GM18511 (cell line): ENCODE data around the gene PACC1.
"Not testable (repeated sequence)": the region's sequence is repeated elsewhere in the genome, so short reads cannot be mapped to it uniquely, and the experiment has no call there.

ENCODE experiments used
- ATAC-seq: cut with Tn5 transposase; IDR thresholded peaks from one replicate; pipeline ENCODE4 v1.9.1; 2021; ENCODE audit warnings: mild to moderate bottlenecking, moderate library complexity; ENCODE audit not compliant: unreplicated experiment

Gene PACC1

DNA sequence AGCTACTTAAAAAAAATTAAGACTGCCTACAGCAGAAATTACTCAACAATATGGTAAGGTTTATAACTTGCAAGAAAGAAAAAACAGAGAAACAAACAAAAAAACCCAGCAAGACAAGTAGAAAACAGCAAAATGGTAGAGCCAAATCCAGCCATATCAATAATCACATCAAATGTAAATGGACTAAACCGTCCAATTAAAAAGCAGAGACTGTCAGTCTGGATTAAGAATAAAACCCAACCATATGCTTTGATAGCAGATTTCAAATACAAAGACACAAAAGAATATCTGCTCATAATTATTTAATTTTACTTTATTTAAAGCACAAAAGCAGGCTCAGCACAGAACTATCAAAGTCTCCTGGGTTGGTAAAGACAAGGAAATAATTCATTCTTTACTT is 17.5 kb downstream of the PACC1 start:
- ATAC-seq, result no peak

DNA sequence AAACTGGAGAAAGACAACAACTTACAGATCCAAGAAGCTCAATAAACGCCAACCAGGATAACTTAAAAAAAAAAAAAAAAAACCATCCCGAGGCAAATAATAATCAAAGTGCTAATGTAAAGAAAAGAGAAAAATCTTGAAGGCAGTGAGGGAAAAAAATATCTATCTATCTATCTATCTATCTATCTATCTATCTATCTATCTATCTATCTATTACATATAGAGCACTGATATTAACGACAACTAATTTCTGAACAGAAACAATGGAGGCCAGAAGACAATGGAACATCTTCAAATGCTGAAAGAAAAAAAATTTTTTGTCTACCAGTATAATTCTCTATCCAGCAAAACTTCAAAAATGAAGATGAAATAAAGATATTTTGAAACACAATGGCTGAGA is 18.0 kb downstream of the PACC1 start:
- no peak for ATAC-seq

DNA sequence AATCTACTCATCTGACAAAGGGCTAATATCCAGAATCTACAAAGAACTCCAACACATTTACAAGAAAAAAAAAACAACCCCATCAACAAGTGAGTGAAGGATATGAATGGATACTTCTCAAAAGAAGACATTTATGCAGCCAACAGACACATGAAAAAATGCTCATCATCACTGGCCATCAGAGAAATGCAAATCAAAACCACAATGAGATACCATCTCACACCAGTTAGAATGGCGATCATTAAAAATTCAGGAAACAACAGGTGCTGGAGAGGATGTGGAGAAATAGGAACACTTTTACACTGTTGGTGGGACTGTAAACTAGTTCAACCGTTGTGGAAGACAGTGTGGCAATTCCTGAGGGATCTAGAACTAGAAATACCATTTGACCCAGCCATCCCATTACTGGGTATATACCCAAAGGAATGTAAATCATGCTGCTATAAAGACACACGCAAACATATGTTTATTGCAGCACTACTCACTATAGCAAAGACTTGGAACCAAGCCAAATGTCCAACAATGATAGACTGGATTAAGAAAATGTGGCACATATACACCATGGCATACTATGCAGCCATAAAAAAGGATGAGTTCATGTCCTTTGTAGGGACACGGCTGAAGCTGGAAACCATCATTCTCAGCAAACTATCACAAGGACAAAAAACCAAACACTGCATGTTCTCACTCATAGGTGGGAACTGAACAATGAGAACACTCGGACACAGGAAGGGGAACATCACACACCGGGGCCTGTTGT is 18.8 kb downstream of the PACC1 start:
- not testable (repeated sequence) for ATAC-seq

DNA sequence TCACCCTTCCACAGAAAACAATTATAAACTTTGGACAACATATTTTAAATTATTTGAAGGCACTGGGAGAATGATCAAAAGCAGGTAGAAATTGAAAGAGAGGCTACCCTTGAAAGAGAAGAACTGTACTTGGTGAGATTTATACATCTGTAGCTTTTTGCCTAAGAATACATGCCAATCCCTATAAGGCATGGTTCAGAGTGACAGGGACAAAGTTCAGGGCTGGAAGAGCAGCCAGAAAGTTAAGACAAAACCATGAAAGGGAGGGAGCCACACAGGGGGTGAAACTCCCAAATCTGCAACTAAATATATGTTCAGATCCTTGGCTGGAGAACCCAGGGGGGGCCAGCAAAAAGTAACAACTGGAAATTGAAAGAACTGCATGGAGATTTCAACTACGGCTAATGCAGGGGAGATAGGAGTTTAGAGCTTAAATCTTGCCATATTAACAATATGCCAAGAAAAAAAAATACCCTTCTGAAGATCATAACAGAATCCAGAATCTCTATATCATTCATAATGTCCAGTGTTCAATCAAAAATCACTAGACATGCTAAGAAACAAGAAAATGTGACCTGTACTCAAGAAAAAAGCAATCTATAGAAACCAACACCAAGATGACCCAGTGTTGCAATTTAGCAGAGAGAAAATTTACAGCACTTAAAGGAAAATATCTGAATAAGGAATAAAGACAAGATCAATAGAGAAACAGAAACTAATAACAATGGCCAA is 25.5 kb downstream of the PACC1 start:
- no peak for ATAC-seq

DNA sequence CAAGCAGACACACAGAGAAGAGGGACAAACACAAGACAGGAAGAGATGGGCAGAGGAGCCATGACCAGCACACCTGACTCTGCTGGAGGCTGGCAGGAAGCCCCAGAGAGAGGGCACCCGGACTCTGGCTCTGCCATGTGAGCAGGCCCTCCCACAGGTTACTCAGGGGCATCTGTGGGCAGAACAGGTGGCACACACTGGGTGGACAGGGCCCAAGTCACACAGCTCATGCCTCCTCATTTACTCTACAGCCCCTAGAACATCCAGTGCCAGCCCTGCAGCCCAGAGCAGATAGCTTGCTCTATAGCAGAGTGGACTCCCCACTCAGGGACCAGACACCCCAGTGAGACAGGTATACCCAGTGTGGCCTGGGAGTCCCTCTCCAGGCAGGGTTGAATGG is 28.7 kb downstream of the PACC1 start:
- ATAC-seq, result no peak

DNA sequence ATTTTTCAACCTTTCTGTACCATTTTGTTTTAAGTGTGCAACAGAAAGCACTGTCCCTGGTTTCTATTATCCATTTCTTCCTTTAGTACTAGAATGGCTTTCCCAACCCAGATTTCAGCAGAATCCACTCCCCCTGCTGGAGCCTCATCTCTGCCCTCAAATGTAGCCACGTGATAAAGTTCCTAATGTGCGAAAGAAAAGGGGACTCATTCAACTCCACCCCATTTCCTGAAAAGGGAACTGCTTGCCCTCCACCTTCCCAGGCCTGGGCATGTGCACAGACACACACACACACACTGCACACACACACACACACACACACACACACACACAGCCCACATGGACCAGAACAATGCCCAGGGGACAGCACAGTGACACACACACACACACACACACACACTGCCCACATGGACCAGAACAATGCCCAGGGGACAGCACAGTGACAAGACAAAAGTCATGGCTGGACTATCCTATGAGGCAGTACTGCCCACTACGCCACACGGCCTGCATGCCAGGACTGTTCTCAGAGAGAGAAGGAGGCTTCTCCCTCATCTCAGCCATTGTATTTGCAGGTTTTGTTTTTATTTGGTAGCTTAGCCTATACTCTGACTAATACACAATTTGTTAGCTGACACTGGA is 33.2 kb downstream of the PACC1 start:
- ATAC-seq, result no peak

DNA sequence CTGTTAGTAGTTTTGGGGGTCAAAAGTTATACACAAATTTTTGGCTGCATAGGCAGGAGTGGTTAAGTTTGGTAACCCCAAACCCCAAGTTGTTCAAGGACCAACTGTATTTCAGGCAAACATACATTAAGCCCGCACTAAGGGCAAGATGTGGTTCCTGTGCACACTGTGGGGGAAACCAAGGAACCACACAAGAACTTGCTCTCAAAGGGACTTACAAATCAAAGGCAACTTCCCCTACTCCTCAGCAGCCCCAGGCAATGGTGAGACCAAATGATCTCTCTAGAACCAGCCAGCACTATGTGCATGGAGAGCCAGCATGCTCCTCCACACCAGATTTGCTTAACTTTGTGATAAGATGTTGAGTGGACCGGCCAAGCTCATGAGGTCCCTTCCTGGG is 35.3 kb downstream of the PACC1 start:
- no peak for ATAC-seq

DNA sequence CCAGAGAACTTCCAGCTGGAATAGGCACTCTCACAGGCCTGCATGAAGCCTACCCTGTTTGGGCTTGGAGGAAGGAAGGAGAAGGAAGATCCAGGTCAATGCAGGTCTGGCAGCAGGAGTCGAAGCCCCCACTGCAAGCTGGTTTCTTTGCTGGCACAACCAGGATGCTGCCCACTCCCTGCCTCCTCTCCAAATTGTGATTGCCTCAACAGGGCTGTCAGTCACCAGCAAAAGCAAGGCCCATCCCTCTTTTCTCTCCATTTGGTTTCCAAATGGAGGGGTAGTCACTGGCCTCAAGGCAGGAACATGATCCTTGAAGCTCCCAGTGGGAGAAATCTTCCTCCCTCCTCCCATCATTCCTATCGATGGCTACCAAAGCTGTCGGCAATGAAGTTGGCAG is 37.0 kb downstream of the PACC1 start:
- no peak for ATAC-seq

DNA sequence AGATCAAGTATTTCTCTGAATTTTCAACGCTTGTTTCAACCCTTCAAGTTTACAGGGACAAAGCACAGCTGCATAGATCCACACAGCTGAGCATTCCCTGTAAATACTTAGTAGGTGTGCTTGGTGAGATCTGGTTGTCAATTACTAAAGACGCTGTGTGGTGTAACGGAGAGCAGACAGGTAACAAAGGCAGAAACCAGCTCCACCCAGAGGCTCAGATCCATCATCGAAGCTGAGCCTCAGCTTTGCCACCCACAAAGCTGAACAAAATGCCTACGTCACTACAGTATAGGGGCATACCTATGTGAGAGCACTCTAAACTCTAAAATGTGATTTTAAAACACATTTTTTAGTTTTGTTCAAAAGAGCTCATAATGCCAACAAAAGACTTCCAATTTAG is 38.7 kb downstream of the PACC1 start:
- ATAC-seq, result no peak

DNA sequence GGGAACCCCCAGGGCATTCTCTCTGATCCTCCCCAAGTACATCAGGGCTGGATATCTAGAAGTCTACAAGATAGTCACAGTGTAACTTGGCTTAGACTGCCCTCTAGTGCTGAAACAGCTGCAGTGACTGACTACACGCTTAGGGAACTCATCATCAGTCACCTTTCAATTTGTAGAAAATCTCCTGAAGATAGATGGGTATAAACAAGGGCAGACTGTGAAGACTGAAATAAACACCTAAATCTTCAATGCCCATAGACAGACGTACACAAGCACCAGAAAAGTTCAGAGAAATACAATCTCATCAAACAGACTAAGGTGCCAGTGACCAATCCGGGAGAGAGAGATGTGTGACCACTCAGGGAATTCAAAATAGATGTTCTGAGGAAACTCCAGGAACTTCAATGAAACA is 46.6 kb downstream of the PACC1 start:
- peak; percentile 75 for ATAC-seq

DNA sequence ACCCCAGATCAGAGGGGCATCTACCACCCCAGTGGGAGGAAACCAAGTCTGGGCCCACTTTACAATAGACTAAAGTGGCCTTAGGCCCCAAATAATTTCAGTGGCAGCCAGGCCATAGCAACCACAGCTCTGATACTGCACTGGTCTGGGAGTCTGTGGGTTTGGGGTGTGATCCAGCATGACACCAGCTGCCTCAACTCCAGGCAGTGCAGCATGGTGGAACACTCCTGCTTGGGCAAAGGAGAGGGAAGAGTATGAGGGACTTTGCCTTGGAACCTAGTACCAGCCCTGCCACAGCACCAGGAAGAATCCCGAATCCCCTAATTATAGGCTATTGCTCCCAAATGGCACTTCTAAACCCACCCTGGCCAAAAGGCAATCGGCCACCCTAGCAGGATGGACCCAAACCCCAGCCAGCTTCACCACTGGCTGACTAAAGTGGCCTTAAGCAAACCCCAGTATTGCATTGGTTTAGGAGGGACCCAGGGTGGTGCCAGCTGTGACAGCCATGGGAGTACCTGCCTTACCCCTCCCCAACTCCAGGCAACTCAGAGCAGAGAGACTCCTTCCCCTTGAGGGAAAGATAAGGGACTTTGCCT is 47.1 kb downstream of the PACC1 start:
- ATAC-seq, result no peak

DNA sequence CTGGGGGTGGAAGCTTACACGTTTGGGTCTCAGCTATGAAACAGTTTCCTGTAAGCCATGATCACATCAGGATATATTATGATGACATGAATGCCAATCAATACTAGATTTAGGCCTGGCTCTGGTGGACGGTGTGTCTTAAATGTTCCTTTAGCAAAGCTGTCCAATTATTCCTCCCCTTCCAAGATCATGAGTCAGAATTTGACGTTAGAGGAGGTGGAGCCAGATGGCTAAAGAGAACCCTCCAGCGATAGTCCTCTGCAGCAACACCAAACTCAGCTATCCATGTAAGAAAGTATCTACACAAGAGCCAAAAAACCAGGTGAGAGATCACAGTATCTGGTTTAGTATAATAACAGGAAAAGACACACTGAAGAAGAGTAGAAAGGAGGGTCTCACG is 47.8 kb downstream of the PACC1 start:
- ATAC-seq, result no peak

DNA sequence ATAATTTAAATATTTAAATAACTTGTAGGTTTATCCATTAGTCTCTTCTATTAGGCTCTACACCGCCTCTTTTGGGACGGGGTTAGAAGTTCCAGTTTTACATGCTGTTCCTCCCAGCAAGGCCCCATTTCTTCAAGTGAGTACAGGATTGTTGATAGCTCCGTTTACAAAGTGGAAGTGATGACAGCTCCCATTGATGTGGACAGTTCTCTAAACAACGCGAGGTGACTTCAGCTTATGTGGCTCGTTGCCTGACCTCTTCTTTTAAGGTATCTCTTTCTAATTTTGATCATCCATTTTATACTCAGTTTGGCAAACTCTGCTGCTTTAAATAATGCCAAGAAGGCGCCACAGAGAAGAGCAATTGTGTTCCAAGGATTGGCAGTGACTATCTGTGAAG is 49.7 kb downstream of the PACC1 start:
- ATAC-seq, result no peak

DNA sequence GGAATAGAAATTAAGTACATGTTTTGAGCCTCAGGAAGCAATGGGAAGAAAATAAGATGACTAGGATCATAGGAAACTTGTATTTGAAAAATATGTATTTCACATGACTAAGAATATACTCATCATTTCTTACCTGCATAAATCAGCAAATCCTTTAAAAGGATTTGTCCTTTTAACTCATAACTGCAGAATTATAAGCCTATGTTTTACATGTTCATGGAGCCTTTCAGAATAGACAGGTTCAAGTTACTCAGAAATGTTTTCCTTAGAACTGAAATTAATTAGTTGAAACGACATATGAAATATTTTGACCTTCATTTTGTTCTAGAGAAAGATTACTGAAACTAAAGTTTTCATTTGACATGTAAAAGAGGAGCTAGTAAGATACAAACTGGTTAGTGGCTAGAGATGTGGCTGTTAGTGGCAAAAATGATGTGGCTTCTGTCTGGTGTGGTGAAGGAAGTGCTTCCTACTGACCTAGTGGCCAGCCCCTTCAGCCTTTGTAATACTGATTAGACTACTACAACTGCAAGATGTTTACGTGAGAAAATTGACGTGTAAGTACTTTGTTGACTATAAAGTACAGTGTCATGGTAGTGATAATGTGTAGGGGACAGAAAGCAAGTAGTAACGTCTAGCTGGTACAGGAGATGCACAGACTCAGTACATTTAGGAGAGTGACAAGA is 54.7 kb downstream of the PACC1 start:
- ATAC-seq, result no peak

DNA sequence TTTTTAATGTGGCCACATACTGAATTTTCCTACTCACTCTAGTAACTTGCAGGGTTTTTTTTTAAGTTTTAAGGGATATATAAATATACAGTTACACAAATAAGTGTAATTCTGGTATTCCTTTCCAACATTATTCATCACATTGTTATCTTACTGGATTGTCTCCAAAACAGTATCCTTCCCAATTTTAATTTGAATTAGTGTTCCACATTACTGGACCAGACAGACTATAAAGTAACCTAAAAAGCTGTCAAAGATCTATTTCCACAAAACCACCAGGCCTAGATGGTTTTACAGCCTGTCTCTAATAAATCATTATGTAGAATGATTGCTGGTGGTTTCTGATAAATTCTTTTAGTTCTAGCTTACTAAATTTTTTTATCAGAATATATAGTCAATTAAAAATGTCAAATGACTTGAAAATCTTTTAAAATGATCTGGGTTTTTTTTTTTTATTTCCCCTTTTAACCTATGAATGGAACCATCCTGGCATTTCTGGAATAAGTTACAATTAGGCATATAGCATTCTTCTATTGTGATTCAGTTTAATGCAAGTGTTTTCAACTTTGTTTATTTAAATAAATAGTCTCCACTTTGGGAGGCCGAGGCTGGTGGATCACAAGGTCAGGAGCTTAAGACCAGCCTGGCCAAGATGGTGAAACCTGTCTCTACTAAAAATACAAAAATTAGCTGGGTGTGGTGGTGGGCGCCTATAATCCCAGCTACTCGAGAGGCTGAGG is 59.3 kb downstream of the PACC1 start:
- no peak for ATAC-seq

DNA sequence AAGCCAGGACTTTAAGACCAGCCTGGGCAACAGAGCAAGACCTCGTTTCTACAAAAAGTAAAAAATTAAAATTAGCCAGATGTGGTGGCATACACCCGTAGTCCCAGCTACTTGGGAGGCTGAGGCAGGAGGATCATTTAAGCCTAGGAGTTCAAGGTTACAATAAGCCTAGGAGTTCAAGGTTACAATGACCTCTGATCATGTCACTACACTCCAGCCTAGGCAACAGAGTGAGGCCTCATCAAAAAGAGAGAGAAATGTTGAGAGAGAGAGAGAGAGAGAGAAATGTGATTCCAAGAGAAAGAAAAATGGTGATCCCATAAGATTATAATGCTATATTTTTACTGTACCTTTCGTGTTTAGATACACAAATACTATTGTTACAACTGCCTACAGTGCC is 60.2 kb downstream of the PACC1 start:
- ATAC-seq, result no peak

DNA sequence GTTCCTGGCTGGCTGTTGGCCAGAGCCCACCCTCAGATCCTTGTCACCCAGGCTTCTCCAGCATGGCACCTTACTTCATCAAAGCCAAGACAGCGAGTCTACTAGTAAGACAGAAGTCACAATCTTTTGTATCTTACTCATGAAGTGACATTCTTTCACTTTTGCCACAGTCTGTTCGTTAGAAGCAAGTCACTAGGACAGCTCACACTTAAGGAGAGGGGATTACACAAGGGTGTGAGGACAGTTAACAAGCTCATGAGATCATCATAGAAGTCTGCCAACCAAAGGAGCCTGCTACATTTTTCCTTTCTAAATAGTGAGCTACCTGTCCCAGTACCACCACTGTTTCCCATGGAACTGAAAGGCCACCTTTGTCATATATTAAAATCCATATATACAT is 61.5 kb downstream of the PACC1 start:
- ATAC-seq, result no peak

DNA sequence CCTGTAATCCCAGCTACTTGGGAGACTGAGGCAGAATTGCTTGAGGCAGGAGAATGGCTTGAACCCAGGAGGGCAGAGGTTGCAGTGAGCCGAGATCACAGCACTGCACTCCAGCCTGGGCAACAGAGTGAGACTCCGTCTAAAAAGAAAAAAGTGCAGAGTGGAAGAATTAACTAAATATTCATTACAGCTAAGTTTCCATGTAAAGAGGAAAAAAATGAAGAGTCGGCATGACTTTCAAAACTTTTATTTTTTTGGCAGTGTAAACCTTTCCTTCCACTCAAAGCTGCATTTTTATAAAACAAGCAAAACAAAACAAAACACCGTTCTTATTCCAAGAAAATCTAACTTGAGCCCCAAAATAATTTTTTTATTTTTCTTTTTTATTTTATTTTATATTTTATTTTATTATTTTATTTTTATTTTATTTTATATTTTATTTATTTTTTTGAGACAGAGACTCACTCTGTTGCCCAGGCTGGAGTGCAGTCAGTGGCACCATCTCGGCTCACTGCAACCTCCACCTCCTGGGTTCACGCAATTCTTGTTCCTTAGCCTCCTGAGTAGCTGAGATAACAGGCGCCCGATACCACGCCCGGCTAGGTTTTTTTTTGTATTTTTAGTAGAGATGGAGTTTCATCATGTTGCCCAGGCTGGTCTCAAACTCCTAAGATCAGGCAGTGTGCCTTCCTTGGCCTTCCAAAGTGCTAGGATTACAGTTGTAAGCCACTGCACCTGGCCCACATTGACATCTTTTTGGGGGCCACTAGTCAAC is 62.9 kb downstream of the PACC1 start:
- ATAC-seq, result no peak

DNA sequence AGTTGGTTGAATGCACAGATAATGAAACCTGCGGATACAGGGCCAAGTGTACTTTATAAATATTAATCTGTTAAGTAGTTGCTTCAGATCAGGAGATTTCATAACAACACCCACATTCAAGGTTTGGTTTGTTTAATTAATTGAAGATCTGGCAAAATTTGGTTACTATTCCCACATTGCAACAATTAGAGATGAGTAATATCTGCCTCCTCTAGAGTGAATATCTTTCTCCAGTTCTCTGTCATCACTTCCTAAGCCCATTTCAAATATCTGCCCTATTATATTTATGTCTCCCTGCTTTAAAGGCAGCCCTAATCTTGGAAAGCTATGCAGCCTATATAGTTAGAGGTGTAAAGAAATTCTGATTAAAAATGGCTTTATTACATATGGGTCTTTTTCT is 68.1 kb downstream of the PACC1 start:
- no peak for ATAC-seq

DNA sequence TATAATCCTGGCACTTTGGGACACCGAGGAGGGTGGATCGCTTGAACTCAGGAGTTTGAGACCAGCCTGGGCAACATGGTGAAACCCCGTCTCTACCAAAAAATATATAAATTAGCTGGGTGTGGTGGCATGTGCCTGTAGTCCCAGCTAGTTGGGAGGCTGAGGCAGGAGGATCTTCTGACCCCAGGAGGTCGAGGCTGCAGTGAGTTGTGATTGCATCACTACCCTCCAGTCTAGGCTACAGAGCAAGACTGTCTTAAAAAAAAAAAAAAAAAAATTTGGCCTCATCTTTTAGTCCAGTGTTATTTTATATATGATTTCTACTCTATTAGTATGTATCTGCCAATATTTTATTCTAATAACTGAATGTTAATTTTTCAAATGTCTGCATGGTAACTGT is 69.8 kb downstream of the PACC1 start:
- ATAC-seq, result no peak
